Ascending aorta (tissue), 2 donors: ENCODE data around the gene CDH13. TPM values are rescaled to one million over a fixed set of nuclear protein-coding genes. Genes with fewer than 3 reads are reported as not detected.

Experiments
- DNase-seq, 2 donors: peaks; one replicate each; pipeline ENCODE4 v3.0.0-alpha.2; 2019; ENCODE audit warnings: low spot score in 2 of 2
- H3K27ac ChIP-seq, 2 donors: fragments of 200-600 bp; sonication (generic); one replicate each; pipeline ENCODE4 v1.5.1; 2016 to 2017; ENCODE audit warnings: mild to moderate bottlenecking in 1 of 2
- H3K27me3 ChIP-seq: fragments of 200-600 bp; sonication (generic); one replicate; pipeline ENCODE4 v1.5.1; 2017
- H3K36me3 ChIP-seq, 2 donors: fragments of 200-600 bp; sonication (generic); one replicate each; pipeline ENCODE4 v1.5.1; 2016
- H3K4me1 ChIP-seq, 2 donors: fragments of 200-600 bp; sonication (generic); one replicate each; pipeline ENCODE4 v1.5.1; 2016 to 2017; ENCODE audit warnings: mild to moderate bottlenecking in 1 of 2
- H3K4me3 ChIP-seq, 2 donors: fragments of 200-600 bp; sonication (generic); one replicate each; pipeline ENCODE4 v1.5.1; 2016 to 2017; ENCODE audit warnings: mild to moderate bottlenecking in 1 of 2
- H3K9me3 ChIP-seq, 2 donors: fragments of 200-600 bp; sonication (generic); one replicate each; pipeline ENCODE4 v1.5.1; 2016
- intact Hi-C: fragments of 100-400 bp; cut with DNase I; formaldehyde crosslinking; loops from one replicate; pipeline ENCODE4 v1.15.1; 2023
- total RNA-seq: library from RNA; depleted of rRNA; stranded (reverse); fragments of >200 nt; gene quantifications from one replicate; pipeline ENCODE4 v1.1.0, GENCODE V29; 2016
- TF ChIP-seq, protein P1 (sequence below), 3 experiments: fragments of 200-600 bp in 2 of 3; fragments of 450-650 bp in 1 of 3; sonication (generic) in 2 of 3; IDR thresholded peaks; one replicate each; pipeline ENCODE4 v1.5.1; 2016 to 2019; ENCODE audit warnings: antibody characterized with exemption in 3 of 3, mild to moderate bottlenecking in 1 of 3, moderate library complexity in 1 of 3

CDH13 gene
- total RNA-seq, 1 donor from 2014 or later, result 160 TPM

- Histone ChIP-seq H3K4me1 (no peaks in the 10 kb centered on the region), H3K27me3 (no peaks in the 10 kb centered on the region), H3K36me3 (no peaks in the 10 kb centered on the region), H3K9me3 (peaks cover 0 to 13% of the 10 kb centered on the region in 2 donors), H3K27ac (no peak overlapping the region), H3K4me3 (no peak overlapping the region)
- intact Hi-C loops, result no loop called here
- DNase-seq, result no peak
- TF ChIP-seq, protein P1, sequence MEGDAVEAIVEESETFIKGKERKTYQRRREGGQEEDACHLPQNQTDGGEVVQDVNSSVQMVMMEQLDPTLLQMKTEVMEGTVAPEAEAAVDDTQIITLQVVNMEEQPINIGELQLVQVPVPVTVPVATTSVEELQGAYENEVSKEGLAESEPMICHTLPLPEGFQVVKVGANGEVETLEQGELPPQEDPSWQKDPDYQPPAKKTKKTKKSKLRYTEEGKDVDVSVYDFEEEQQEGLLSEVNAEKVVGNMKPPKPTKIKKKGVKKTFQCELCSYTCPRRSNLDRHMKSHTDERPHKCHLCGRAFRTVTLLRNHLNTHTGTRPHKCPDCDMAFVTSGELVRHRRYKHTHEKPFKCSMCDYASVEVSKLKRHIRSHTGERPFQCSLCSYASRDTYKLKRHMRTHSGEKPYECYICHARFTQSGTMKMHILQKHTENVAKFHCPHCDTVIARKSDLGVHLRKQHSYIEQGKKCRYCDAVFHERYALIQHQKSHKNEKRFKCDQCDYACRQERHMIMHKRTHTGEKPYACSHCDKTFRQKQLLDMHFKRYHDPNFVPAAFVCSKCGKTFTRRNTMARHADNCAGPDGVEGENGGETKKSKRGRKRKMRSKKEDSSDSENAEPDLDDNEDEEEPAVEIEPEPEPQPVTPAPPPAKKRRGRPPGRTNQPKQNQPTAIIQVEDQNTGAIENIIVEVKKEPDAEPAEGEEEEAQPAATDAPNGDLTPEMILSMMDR (IDR thresholded peaks at IDR 0.05), result no peak
Observed at GRCh38 chr16:83098536-83098935, 471.8 kb downstream of the CDH13 start.

DNA sequence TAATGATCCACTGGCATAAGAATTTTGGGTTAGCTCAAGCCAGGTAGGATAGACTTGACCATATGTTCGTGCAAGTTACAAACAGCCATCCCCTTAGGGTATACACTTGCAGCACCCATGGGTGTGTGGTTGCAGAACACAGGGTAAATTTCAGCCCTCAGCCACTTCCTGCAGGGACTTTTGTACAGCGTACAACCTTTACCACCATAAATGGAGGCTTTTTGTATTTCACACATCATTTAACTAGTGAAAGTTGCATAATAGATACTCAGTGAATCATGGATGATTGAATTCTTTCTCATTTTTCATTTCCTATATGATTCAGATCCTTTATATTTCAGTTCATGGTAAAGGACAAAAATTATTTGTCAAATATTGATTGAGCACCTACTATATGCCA is 473.9 kb downstream of the CDH13 start:
- Histone ChIP-seq H3K4me1 (no peaks in the 10 kb centered on the region), H3K27me3 (no peaks in the 10 kb centered on the region), H3K4me3 (no peak overlapping the region), H3K9me3 (peaks cover 0 to 13% of the 10 kb centered on the region in 2 donors), H3K36me3 (no peaks in the 10 kb centered on the region), H3K27ac (no peak overlapping the region)
- DNase-seq, result no peak
- intact Hi-C loops, result no loop called here
- TF ChIP-seq, protein P1 (IDR thresholded peaks at IDR 0.05), result no peak

GRCh38 chr16:83102336-83102735 is 475.6 kb downstream of the CDH13 start:
- no peak for DNase-seq
- no peak overlapping the region for H3K27ac ChIP-seq
- no peaks in the 10 kb centered on the region for H3K36me3 ChIP-seq
- intact Hi-C loops, result no loop called here
- no peaks in the 10 kb centered on the region for H3K4me1 ChIP-seq
- TF ChIP-seq, protein P1 (IDR thresholded peaks at IDR 0.05), result no peak
- H3K27me3 ChIP-seq, result no peaks in the 10 kb centered on the region
- H3K9me3 ChIP-seq, result peaks cover 0 to 12% of the 10 kb centered on the region in 2 donors
- no peak overlapping the region for H3K4me3 ChIP-seq

DNA sequence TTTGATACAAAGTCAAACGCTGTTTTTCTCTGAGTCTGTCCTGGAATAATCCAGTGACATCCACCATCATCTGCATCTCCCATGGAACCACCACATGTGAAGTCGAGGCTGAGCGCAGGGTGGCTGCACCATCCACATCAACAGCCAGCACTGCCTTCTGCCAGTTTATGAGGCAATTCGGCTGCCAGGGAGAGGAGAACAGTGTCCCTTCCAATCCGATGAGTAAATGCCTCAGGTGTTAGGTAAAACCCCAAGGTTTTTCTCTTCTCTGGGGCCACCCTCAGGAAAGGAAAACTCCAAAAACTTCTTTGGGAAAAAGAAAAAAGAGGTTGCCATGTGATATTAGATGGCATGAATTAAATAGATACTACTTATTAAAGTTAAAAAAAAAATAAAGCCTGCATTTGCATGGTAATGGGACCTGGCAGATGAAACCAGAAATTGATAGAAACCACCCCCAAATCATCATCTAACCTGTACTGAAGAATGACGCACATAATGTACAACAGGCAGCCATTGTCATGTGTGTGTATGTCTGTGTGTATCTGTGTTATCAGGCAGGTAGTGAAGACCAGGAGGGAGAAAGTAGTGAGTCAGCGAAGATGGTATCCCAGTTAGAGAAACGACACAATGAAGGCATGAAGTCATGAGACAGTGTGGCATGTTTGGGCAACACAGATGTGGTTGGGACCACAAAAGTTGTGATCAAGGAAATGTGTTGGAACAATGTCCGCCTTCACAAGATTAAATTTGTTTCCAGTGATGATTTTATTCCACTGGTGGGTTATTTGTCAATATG is 478.7 kb downstream of the CDH13 start:
- Histone ChIP-seq H3K27me3 (no peaks in the 10 kb centered on the region), H3K36me3 (no peaks in the 10 kb centered on the region), H3K9me3 (no peaks in the 10 kb centered on the region), H3K4me3 (no peak overlapping the region), H3K4me1 (no peaks in the 10 kb centered on the region), H3K27ac (no peak overlapping the region)
- intact Hi-C loops, result no loop called here
- TF ChIP-seq, protein P1 (IDR thresholded peaks at IDR 0.05), result no peak
- no peak for DNase-seq

- no peak for DNase-seq
- TF ChIP-seq, protein P1 (IDR thresholded peaks at IDR 0.05), result no peak
- Histone ChIP-seq H3K4me3 (no peak overlapping the region), H3K27me3 (no peaks in the 10 kb centered on the region), H3K36me3 (no peaks in the 10 kb centered on the region), H3K27ac (no peak overlapping the region), H3K4me1 (peaks cover 0 to 4% of the 10 kb centered on the region in 2 donors), H3K9me3 (no peaks in the 10 kb centered on the region)
- intact Hi-C loops, result no loop called here
Observed at GRCh38 chr16:83109490-83110125, 482.8 kb downstream of the CDH13 start.
